GM10266 (cell line): ENCODE data around the gene DFFA.

Experiments used
- DNase-seq: peaks from one replicate; pipeline ENCODE4 v3.0.0; 2012; ENCODE audit errors: extremely low spot score
- CTCF ChIP-seq: IDR thresholded peaks from 2 replicates; pipeline ENCODE4 v1.5.1; 2012; ENCODE audit warnings: mild to moderate bottlenecking, low read depth; ENCODE audit not compliant: control insufficient read depth, insufficient read depth; ENCODE audit errors: missing control alignments

The DFFA gene

GRCh38 chr1:10472220-10473144 lies at the start of gene DFFA:
TSS of gene DFFA (minus strand) at chr1:10472529. CDS start at chr1:10472458, 71 bp downstream.
- DNase-seq: peak; percentile 89
- no peak for TF ChIP-seq CTCF

- DNase-seq: no peak
- no peak for TF ChIP-seq CTCF
Observed at GRCh38 chr1:10521537-10522157, 49.3 kb upstream of the DFFA start.

- TF ChIP-seq CTCF: no peak
- DNase-seq: no peak
Observed at GRCh38 chr1:10520952-10521351, 48.6 kb upstream of the DFFA start.

DNA sequence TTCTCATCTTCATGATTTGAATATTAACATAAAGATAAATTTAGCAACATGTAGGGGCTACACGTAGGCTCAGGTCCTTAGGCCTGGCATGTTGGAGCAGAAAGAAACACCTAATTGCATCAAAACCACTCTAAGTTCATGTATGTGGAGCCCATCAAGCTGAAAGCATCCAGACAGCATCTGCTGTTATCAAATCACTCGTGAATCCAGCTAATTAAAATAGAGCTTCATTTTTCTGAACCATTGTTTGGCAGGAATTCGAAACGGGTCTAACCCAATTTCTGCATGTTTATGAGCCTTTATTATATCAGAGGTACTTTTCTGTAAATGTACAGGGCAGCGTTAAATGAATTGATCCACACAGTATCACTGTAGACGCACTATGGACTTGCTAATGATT lies 48.2 kb upstream of the DFFA start:
- no peak for TF ChIP-seq CTCF
- DNase-seq: no peak

GRCh38 chr1:10519016-10519417 lies 46.7 kb upstream of the DFFA start:
- no peak for TF ChIP-seq CTCF
- DNase-seq: no peak

- TF ChIP-seq CTCF: no peak
- DNase-seq: no peak
Observed at GRCh38 chr1:10517677-10517982, 45.3 kb upstream of the DFFA start.
